PFSK-1 (cell line): Measurements from ENCODE around the gene PTPN14.

ENCODE experiments used
- FOXP2 ChIP-seq: optimal IDR thresholded peaks from 2 replicates; pipeline ENCODE3; 2011; ENCODE audit warnings: borderline replicate concordance, control low read depth, inconsistent platforms; ENCODE audit not compliant: insufficient read depth; ENCODE audit errors: extremely low read length, extremely low read depth
- POLR2AphosphoS5 ChIP-seq: IDR thresholded peaks from 2 replicates; pipeline ENCODE4 v1.6.1; 2012; ENCODE audit warnings: low read depth, mild to moderate bottlenecking, control low read depth, low read length, moderate library complexity
- SIN3A ChIP-seq: IDR thresholded peaks from 2 replicates; pipeline ENCODE4 v1.6.1; 2012; ENCODE audit warnings: mild to moderate bottlenecking, low read length, moderate library complexity, borderline replicate concordance; ENCODE audit not compliant: insufficient read depth
- TAF1 ChIP-seq: IDR thresholded peaks from 2 replicates; pipeline ENCODE4 v1.6.1; 2012; ENCODE audit warnings: low read length, control low read depth, borderline replicate concordance; ENCODE audit not compliant: insufficient read depth
- TF ChIP-seq, protein P1 (sequence below), 2 experiments: IDR thresholded peaks; 2 replicates each; pipeline versions ENCODE4 v1.6.1 to v1.8.0; 2011 to 2012; ENCODE audit warnings: low read depth in 2 of 2, low read length in 2 of 2, control low read depth in 1 of 2, inconsistent platforms in 1 of 2, mild to moderate bottlenecking in 1 of 2, moderate library complexity in 1 of 2; ENCODE audit not compliant: insufficient read depth in 1 of 2

Gene PTPN14

DNA sequence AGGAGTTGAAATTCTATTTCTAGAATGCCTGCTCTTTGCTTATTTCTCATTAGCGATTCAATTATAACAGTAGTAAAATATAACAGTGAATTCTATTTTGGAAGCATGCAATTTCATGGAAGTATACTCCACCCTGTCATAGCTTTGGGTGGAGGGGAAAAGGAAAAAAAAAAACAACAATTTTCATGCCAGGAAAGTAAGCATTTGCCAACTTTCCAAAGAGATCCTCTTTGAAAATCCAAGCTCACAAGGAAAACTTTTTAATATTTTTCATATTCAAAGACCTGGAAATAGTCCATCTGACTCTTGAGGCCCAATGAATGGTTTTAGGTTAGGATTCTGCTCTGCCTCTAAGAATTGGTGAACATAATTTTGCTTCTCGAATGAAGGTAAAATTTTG lies 134.5 kb downstream of the PTPN14 start:
- TF ChIP-seq TAF1 (no peak), FOXP2 (no peak), POLR2AphosphoS5 (no peak), SIN3A (no peak)
- TF ChIP-seq, protein P1, sequence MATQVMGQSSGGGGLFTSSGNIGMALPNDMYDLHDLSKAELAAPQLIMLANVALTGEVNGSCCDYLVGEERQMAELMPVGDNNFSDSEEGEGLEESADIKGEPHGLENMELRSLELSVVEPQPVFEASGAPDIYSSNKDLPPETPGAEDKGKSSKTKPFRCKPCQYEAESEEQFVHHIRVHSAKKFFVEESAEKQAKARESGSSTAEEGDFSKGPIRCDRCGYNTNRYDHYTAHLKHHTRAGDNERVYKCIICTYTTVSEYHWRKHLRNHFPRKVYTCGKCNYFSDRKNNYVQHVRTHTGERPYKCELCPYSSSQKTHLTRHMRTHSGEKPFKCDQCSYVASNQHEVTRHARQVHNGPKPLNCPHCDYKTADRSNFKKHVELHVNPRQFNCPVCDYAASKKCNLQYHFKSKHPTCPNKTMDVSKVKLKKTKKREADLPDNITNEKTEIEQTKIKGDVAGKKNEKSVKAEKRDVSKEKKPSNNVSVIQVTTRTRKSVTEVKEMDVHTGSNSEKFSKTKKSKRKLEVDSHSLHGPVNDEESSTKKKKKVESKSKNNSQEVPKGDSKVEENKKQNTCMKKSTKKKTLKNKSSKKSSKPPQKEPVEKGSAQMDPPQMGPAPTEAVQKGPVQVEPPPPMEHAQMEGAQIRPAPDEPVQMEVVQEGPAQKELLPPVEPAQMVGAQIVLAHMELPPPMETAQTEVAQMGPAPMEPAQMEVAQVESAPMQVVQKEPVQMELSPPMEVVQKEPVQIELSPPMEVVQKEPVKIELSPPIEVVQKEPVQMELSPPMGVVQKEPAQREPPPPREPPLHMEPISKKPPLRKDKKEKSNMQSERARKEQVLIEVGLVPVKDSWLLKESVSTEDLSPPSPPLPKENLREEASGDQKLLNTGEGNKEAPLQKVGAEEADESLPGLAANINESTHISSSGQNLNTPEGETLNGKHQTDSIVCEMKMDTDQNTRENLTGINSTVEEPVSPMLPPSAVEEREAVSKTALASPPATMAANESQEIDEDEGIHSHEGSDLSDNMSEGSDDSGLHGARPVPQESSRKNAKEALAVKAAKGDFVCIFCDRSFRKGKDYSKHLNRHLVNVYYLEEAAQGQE (IDR thresholded peaks at IDR 0.05; ENCODE audit: insufficient read depth in 1 of 2, low read depth in 2 of 2, low read length in 2 of 2): no peak

DNA sequence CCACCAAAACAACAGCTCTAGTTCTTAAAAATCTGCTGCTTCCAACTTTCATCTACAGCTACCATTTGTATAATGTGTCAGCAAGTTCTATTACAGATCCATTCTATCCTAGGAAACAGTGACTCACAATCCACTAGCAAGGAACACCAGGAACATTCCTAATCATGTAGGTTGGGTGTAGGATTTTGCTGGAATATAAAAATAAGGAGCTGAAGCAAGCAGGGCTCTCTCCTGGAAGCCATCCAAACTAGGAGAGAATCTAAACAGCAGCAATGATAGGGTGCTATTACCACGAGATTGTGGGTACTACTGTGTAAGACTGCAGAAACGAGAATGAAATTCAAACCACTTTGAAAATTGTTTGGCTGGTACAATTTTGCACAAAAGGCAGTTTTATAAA lies 135.0 kb downstream of the PTPN14 start:
- TF ChIP-seq POLR2AphosphoS5 (no peak), TAF1 (no peak), SIN3A (no peak), FOXP2 (no peak)
- TF ChIP-seq, protein P1 (IDR thresholded peaks at IDR 0.05; ENCODE audit: insufficient read depth in 1 of 2, low read depth in 2 of 2, low read length in 2 of 2): no peak

DNA sequence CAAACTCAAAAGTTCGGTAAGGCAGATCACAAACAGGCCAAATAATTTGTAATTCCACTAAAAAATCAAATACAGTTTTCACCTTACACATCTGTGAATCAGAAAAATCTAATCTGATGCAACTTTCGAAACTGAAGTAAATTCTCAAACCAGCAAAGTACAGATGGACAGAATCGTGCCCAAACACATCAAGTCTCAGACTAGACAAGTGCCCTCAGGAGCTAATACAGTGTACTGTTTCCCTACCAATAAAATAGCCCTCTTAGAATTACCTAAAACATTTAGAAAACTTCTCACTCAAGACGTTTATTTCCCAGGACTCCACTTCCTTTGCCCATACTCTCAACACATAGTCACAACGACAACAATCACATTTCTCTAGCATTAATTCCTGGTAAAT lies 136.3 kb downstream of the PTPN14 start:
- TF ChIP-seq POLR2AphosphoS5 (no peak), SIN3A (no peak), TAF1 (no peak), FOXP2 (no peak)
- TF ChIP-seq, protein P1 (IDR thresholded peaks at IDR 0.05; ENCODE audit: insufficient read depth in 1 of 2, low read depth in 2 of 2, low read length in 2 of 2): no peak

DNA sequence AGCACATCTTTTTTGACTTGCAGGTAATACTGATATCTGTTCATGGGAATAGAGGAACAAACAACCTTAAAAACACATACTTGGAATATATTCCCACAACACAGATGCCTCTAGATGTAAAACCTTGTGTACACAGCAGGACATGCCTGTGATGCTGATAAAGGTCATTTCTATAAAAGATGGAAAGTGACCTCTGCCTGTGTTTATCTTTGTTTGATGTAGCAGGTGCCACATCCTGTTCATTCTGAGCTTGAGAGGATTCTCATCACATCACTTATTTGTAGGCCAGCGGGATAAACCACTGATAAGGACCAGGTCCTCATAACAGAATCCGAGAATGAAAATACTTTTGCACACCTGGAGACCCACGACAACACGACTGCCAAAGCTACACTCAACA lies 136.7 kb downstream of the PTPN14 start:
- TF ChIP-seq TAF1 (no peak), FOXP2 (no peak), POLR2AphosphoS5 (no peak), SIN3A (no peak)
- TF ChIP-seq, protein P1 (IDR thresholded peaks at IDR 0.05; ENCODE audit: insufficient read depth in 1 of 2, low read depth in 2 of 2, low read length in 2 of 2): no peak

DNA sequence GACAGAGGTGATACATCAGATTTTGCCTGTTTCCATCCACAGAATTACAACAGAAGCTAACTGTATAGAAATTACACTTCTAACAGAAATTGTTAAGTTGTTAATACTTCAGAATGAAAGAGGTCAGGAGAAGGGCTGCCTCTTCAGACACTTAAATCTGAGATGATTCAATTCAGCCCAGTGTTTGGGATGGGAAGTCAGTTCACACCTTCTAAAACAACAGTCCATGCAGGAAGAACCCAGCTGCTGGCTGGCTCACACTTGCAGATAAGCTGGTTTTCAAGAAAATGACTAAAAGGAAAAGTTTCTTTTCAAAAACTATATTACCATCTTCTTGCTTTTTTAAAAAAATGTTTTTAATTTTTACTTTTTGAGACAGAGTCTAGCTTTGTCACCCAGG lies 138.1 kb downstream of the PTPN14 start:
- TF ChIP-seq TAF1 (no peak), FOXP2 (no peak), SIN3A (no peak), POLR2AphosphoS5 (no peak)
- TF ChIP-seq, protein P1 (IDR thresholded peaks at IDR 0.05; ENCODE audit: insufficient read depth in 1 of 2, low read depth in 2 of 2, low read length in 2 of 2): no peak
